Endothelial cell of umbilical vein (primary cell): ENCODE results near the gene RHOH.

Source experiments
- CTCF ChIP-seq, 2 donors: IDR thresholded peaks; 1 replicate in 1 of 2; 2 replicates in 1 of 2; pipeline ENCODE4 v1.5.1; 2011; ENCODE audit warnings: low read length in 2 of 2, mild to moderate bottlenecking in 2 of 2, moderate library complexity in 2 of 2, control low read depth in 1 of 2, inconsistent platforms in 1 of 2, low read depth in 1 of 2; ENCODE audit not compliant: insufficient read depth in 1 of 2; ENCODE audit errors: extremely low read depth in 1 of 2
- EZH2 ChIP-seq: IDR thresholded peaks from 2 replicates; pipeline ENCODE4 v1.6.1; 2012; ENCODE audit warnings: borderline replicate concordance, low read depth, mild to moderate bottlenecking, moderate library complexity, low read length, inconsistent platforms; ENCODE audit not compliant: severe bottlenecking
- JUN ChIP-seq: IDR thresholded peaks from 2 replicates; pipeline ENCODE4 v1.6.1; 2011; ENCODE audit warnings: borderline replicate concordance, low read depth; ENCODE audit not compliant: insufficient read length, insufficient read depth
- MYC ChIP-seq: IDR thresholded peaks from one replicate; pipeline ENCODE4 v1.6.1; 2011; ENCODE audit warnings: mild to moderate bottlenecking, low read depth, low read length
- POLR2A ChIP-seq: IDR thresholded peaks from 2 replicates; pipeline ENCODE4 v1.6.1; 2012; ENCODE audit warnings: low read depth, mild to moderate bottlenecking, control low read depth, low read length
- POLR2AphosphoS5 ChIP-seq: IDR thresholded peaks from 2 replicates; pipeline ENCODE4 v1.6.1; 2012; ENCODE audit warnings: low read depth, mild to moderate bottlenecking, control low read depth, low read length, moderate library complexity; ENCODE audit not compliant: insufficient read depth

- no peak for TF ChIP-seq CTCF (IDR thresholded peaks at IDR 0.05; ENCODE audit: extremely low read depth in 1 of 2, insufficient read depth in 1 of 2, low read depth in 1 of 2, low read length in 2 of 2)
- TF ChIP-seq EZH2, result no peak
- no peak for TF ChIP-seq JUN
- TF ChIP-seq MYC, result no peak
- no peak for TF ChIP-seq POLR2A
- no peak for TF ChIP-seq POLR2AphosphoS5
These were observed 79.7 kb downstream of the RHOH start for GRCh38 chr4:40276546-40276945.
